GM13977 (cell line): ENCODE data around the gene TRIM8.

Experiments used
- DNase-seq: peaks from one replicate; pipeline ENCODE4 v3.0.0; 2012; ENCODE audit warnings: low spot score
- CTCF ChIP-seq: IDR thresholded peaks from 2 replicates; pipeline ENCODE4 v1.5.1; 2012; ENCODE audit warnings: mild to moderate bottlenecking, control low read depth; ENCODE audit not compliant: insufficient read depth; ENCODE audit errors: extremely low read depth, missing control alignments
- in situ Hi-C: fragments of 300-500 bp; cut with MboI; formaldehyde crosslinking; loops from one replicate; pipeline ENCODE4 v1.12.0; 2022; ENCODE audit warnings: low sequenced_read_pairs, low pct_unique_long_range_greater_than_20kb, mixed read lengths, inconsistent platforms; ENCODE audit not compliant: unreplicated experiment

The TRIM8 gene

DNA sequence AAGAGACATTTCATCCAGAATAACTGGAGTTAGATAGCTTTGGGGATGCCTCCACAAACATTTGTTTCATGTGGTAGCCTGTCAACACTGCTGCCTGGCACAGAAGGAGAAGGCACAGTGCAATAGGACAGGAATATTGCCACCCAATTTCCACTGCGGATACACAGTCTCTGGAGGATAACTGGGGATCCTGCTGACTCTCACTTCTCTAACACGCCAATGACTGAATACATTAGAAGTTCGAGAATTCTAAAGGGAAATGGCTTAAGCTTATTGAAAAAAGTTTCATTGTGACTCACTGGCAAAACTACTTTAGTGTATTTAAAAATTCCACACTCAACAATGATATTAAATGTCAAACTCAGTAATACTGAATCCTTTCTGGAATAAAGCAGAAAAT lies 57.0 kb downstream of the TRIM8 start:
- no peak for TF ChIP-seq CTCF

DNA sequence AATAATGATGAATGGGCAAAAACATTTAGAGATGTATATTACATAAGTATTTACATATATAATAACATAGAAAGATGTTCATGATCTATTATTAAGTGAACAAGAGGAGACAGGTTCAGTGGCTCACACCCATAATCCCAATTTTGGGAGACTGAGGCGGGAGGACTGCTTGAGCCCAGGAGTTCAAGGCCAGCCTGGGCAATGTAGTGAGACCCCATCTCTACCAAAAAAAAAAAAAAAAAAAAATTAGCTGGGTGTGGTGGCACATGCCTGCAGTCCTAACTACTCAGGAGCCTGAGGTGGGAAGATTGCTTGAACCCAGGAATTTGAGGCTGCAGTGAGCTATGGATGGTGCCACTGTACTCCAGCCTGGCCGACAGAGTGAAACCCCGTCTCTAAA lies 57.5 kb downstream of the TRIM8 start:
- in situ Hi-C loops = no loop called here
- no peak for DNase-seq
- no peak for TF ChIP-seq CTCF

More for the DNA sequence above, 57.0 kb downstream of the TRIM8 start:
- in situ Hi-C loops = no loop called here
- DNase-seq = no peak

DNA sequence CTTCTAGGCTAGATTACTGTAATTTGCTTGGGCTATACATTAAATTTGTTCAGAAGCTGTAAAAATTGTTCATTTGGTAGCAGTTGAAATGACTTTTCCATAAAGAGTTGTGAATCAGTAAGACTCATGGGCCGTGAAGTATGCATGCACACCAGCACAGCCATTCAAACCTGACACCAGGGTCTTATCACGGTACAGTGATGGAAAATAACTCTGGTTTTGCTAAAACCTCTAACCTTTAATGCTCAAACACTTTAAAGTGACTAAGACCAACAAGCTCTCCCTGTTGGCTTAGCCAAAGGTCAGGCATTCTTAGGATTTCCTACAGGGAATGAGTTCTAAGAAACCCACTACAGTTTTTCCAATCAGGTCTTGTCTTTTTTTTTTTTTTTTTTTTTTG lies 58.5 kb downstream of the TRIM8 start:
- DNase-seq = no peak
- TF ChIP-seq CTCF = no peak
- in situ Hi-C loops = no loop called here

DNA sequence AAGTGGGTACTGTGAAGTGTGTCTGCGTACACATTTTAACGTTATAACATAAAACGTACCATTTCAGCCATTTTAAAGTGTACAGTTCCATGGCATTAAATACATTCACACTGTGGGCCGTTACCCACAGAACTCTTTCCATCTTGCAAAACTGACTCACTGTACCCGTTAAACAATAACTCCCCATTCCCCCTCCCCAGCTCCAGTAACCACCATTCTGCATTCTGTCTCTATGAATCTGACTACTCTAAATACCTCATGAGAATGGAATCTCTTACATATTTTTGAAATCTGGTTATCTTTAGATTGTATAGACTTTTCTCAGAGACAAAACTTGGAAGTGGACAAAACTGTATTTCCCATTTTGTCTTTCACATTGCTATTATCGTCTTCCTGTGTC lies 60.6 kb downstream of the TRIM8 start:
- DNase-seq = no peak
- no peak for TF ChIP-seq CTCF
- in situ Hi-C loops = no loop called here

DNA sequence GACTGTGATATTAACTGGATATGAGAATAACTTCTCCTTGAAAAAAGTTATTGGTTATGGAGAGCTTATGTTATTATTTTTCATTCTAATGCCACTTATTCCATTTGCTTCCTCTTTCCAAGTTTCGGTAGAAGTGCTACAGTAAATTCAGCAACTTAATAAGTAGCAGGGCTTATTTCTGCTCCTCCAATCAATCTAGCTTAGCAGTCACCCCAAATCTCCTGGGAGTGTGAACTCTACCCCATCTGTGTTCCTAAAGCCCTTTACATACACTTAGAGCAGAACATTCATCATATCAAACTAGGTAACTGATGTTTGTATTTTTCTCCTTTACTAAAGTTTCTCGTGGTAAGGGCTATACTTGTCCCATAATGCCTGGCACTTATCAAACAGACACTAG lies 61.3 kb downstream of the TRIM8 start:
- DNase-seq = no peak
- TF ChIP-seq CTCF = no peak
- in situ Hi-C loops = no loop called here
